SK-N-SH treated with all-trans-retinoic acid at 6 μM for 48 hours (cell line): ENCODE results near the gene DTWD1.

Source experiments
- CREB5 ChIP-seq: fragments of 250-450 bp; sonication (Bioruptor Pico); IDR thresholded peaks from 2 replicates; pipeline ENCODE4 v1.5.1; 2020; ENCODE audit warnings: low read depth, mild to moderate bottlenecking, moderate library complexity
- CSDC2 ChIP-seq: fragments of 250-450 bp; sonication (Bioruptor Pico); IDR thresholded peaks from 2 replicates; pipeline ENCODE4 v1.5.0; 2020; ENCODE audit warnings: mild to moderate bottlenecking, moderate library complexity
- PATZ1 ChIP-seq: fragments of 250-450 bp; sonication (Bioruptor Pico); IDR thresholded peaks from 2 replicates; pipeline ENCODE4 v1.8.0; 2020; ENCODE audit warnings: mild to moderate bottlenecking, moderate library complexity, borderline replicate concordance
- PPARA ChIP-seq: fragments of 250-450 bp; sonication (Bioruptor Pico); IDR thresholded peaks from 2 replicates; pipeline ENCODE4 v1.5.0; 2020; ENCODE audit warnings: mild to moderate bottlenecking, borderline replicate concordance
- TSHZ2 ChIP-seq: fragments of 250-450 bp; sonication (Bioruptor Pico); IDR thresholded peaks from 2 replicates; pipeline ENCODE4 v1.5.0; 2020; ENCODE audit warnings: mild to moderate bottlenecking, moderate library complexity
- ZFP3 ChIP-seq: fragments of 250-450 bp; sonication (Bioruptor Pico); IDR thresholded peaks from 2 replicates; pipeline ENCODE4 v1.5.0; 2020; ENCODE audit warnings: mild to moderate bottlenecking, moderate library complexity
- ZFP30 ChIP-seq: fragments of 450-650 bp; formaldehyde crosslinking; IDR thresholded peaks from 2 replicates; pipeline ENCODE4 v1.5.0; 2022; ENCODE audit warnings: mild to moderate bottlenecking, moderate library complexity
- ZNF8 ChIP-seq: fragments of 450-650 bp; formaldehyde crosslinking; IDR thresholded peaks from 2 replicates; pipeline ENCODE4 v1.5.0; 2020; ENCODE audit warnings: mild to moderate bottlenecking, moderate library complexity

GRCh38 chr15:49675041-49675440, 54.2 kb downstream of the DTWD1 start:
- no peak for TF ChIP-seq CREB5
- TF ChIP-seq ZFP30 (CRISPR knock-in tag): no peak
- TF ChIP-seq PATZ1 (CRISPR knock-in tag): no peak
- TF ChIP-seq TSHZ2 (CRISPR knock-in tag): no peak
- TF ChIP-seq ZFP3 (CRISPR knock-in tag): no peak
- TF ChIP-seq ZNF8 (CRISPR knock-in tag): no peak
- TF ChIP-seq CSDC2 (CRISPR knock-in tag): no peak
- no peak for TF ChIP-seq PPARA
